K562 (cell line): ENCODE results near the gene SAMD14. TPM values are rescaled to one million over a fixed set of nuclear protein-coding genes. Genes with fewer than 3 reads are reported as not detected.

Source experiments
- ATAC-seq: fragments of 200-7000 bp; cut with Tn5 transposase; 3 replicates; pipeline ENCODE4 v1.9.1; 2020; ENCODE audit warnings: moderate library complexity
- BruUV-seq: library from RNA; stranded (reverse); fragments of 400-500 nt; replicated peaks from 2 replicates; lab custom pipeline; 2021; lab: Mats Ljungman, UMichigan
- CTCF ChIA-PET: fragments of 300-600 bp; formaldehyde crosslinking; extraction: SDS; loops from one replicate; lab custom pipeline; 2021; ENCODE audit warnings: low intra/inter-chr PET ratio; lab: Yijun Ruan, JAX
- POLR2A ChIA-PET: fragments of 300-600, 350-650 bp; sonication (Branson Sonifier 250); formaldehyde crosslinking; extraction: SDS; loops from one replicate; lab custom pipeline; 2021; ENCODE audit warnings: antibody characterized with exemption, inconsistent platforms; lab: Yijun Ruan, JAX
- DNase-seq, 4 experiments: peaks; one replicate each; pipeline versions ENCODE4 v3.0.0 to v3.0.0-alpha.2; 2011 to 2018; ENCODE audit warnings: low spot score in 3 of 4, mixed read lengths in 3 of 4; ENCODE audit errors: extremely low read depth in 1 of 4
- FAIRE-seq: peaks from 2 replicates; lab custom pipeline; 2011; peaks lifted over from hg19 to GRCh38; lab: Jason Lieb, UNC
- H2AFZ ChIP-seq: 2 replicates; pipeline ENCODE4 v1.6.0; 2011; ENCODE audit warnings: low read depth, low read length, control low read depth, inconsistent platforms
- H3K27ac ChIP-seq: fragments of 200-600 bp; 3 replicates; pipeline ENCODE4 v1.8.0; 2011; ENCODE audit warnings: low read depth, mild to moderate bottlenecking, control low read depth, inconsistent platforms, low read length, moderate library complexity, mixed read lengths; ENCODE audit errors: extremely low read depth
- H3K27me3 ChIP-seq, 2 experiments: fragments of 300-600 bp in 1 of 2; 2 replicates in 1 of 2; 3 replicates in 1 of 2; pipeline versions ENCODE4 v1.6.0 to v1.8.0; 2011; ENCODE audit warnings: inconsistent platforms in 2 of 2, low read length in 2 of 2, mild to moderate bottlenecking in 1 of 2, mixed read lengths in 1 of 2, moderate library complexity in 1 of 2; ENCODE audit not compliant: control insufficient read depth in 2 of 2, insufficient read depth in 2 of 2
- H3K36me3 ChIP-seq: fragments of 300-600 bp; 3 replicates; pipeline ENCODE4 v1.8.0; 2011; ENCODE audit warnings: mild to moderate bottlenecking, low read length, inconsistent platforms; ENCODE audit not compliant: control insufficient read depth, insufficient read depth
- H3K4me1 ChIP-seq, 2 experiments: fragments of 200-600 bp in 1 of 2; replicated peaks in 1 of 2; 2 replicates in 1 of 2; 3 replicates in 1 of 2; pipeline versions ENCODE4 v1.5.1 to v1.8.0; 2011; ENCODE audit warnings: inconsistent platforms in 2 of 2, low read length in 2 of 2, mild to moderate bottlenecking in 1 of 2, mixed read lengths in 1 of 2, moderate library complexity in 1 of 2; ENCODE audit not compliant: control insufficient read depth in 2 of 2, insufficient read depth in 2 of 2
- H3K4me2 ChIP-seq: 2 replicates; pipeline ENCODE4 v1.6.1; 2011; ENCODE audit warnings: low read length, control low read depth, inconsistent platforms, mixed read lengths; ENCODE audit not compliant: insufficient read depth
- H3K4me3 ChIP-seq: fragments of 200-600 bp; sonication (generic), shearing (Covaris generic); 2 replicates; pipeline ENCODE4 v1.5.1; 2016; ENCODE audit warnings: control low read depth, inconsistent platforms
- H3K79me2 ChIP-seq: fragments of 200-600 bp; 3 replicates; pipeline ENCODE4 v1.8.0; 2011; ENCODE audit warnings: low read length, inconsistent platforms; ENCODE audit not compliant: control insufficient read depth, insufficient read depth
- H3K9ac ChIP-seq, 2 experiments: 2 replicates each; pipeline versions ENCODE4 v1.6.0 to v1.6.1; 2011; ENCODE audit warnings: low read depth in 2 of 2, low read length in 2 of 2, control low read depth in 1 of 2, inconsistent platforms in 1 of 2, mild to moderate bottlenecking in 1 of 2, mixed read lengths in 1 of 2; ENCODE audit not compliant: insufficient read depth in 1 of 2
- H3K9me1 ChIP-seq: one replicate; pipeline ENCODE4 v1.6.0; 2011; ENCODE audit warnings: inconsistent platforms, mild to moderate bottlenecking, low read length, moderate library complexity; ENCODE audit not compliant: control insufficient read depth, insufficient read depth
- H3K9me3 ChIP-seq: replicated peaks from 2 replicates; pipeline ENCODE4 v1.5.1; 2011; ENCODE audit warnings: low read depth, low read length, inconsistent platforms; ENCODE audit not compliant: control insufficient read depth, insufficient read depth
- H4K20me1 ChIP-seq: replicated peaks from 2 replicates; pipeline ENCODE4 v1.6.1; 2011; ENCODE audit warnings: low read length, inconsistent platforms, mixed read lengths; ENCODE audit not compliant: control insufficient read depth, insufficient read depth
- BCOR ChIP-seq: fragments of 450-650 bp; IDR thresholded peaks from 2 replicates; pipeline ENCODE4 v1.6.1; 2016
- C11orf30 ChIP-seq: fragments of 450-650 bp; IDR thresholded peaks from 2 replicates; pipeline ENCODE4 v1.6.1; 2016; ENCODE audit warnings: low read depth, mild to moderate bottlenecking
- CC2D1A ChIP-seq: fragments of 450-650 bp; IDR thresholded peaks from 2 replicates; pipeline ENCODE4 v1.6.1; 2017; ENCODE audit warnings: mild to moderate bottlenecking
- KDM5B ChIP-seq: fragments of 200-600 bp; sonication (generic); IDR thresholded peaks from 2 replicates; pipeline ENCODE4 v1.6.1; 2012; ENCODE audit warnings: low read depth, mild to moderate bottlenecking, moderate library complexity, low read length, control low read depth, inconsistent platforms; ENCODE audit not compliant: insufficient replicate concordance
- MBD2 ChIP-seq: sonication (generic); IDR thresholded peaks from 2 replicates; pipeline ENCODE4 v1.6.1; 2016; ENCODE audit warnings: low read depth, borderline replicate concordance
- PML ChIP-seq: IDR thresholded peaks from 2 replicates; pipeline ENCODE4 v1.6.1; 2012; ENCODE audit warnings: low read length, inconsistent platforms
- PURB ChIP-seq: sonication (generic); formaldehyde crosslinking; IDR thresholded peaks from 2 replicates; pipeline ENCODE4 v1.9.0; 2021; ENCODE audit warnings: low read depth, mild to moderate bottlenecking, missing genetic modification reagents
- RAD21 ChIP-seq, 2 experiments: fragments of 250-450 bp in 1 of 2; fragments of 450-650 bp in 1 of 2; sonication (Bioruptor Pico) in 1 of 2; formaldehyde crosslinking in 1 of 2; IDR thresholded peaks in 1 of 2; conservative IDR thresholded peaks in 1 of 2; 2 replicates each; pipeline versions ENCODE4 v1.4.0 to v1.8.0; 2020 to 2022; ENCODE audit warnings: mild to moderate bottlenecking in 2 of 2, moderate library complexity in 1 of 2
- SMARCA4 ChIP-seq: fragments of 450-650 bp; IDR thresholded peaks from 2 replicates; pipeline ENCODE4 v1.6.1; 2016
- SRSF1 ChIP-seq: fragments of 200-400 bp; formaldehyde crosslinking; IDR thresholded peaks from 2 replicates; pipeline ENCODE4 v1.6.1; 2017; ENCODE audit warnings: mild to moderate bottlenecking, low read depth, low read length, moderate library complexity
- TCF3 ChIP-seq: sonication (generic); formaldehyde crosslinking; IDR thresholded peaks from 2 replicates; pipeline ENCODE4 v1.4.0; 2020; ENCODE audit warnings: mild to moderate bottlenecking, missing genetic modification reagents
- TCFL5 ChIP-seq: fragments of 250-450 bp; sonication (Bioruptor Pico); conservative IDR thresholded peaks from 2 replicates; pipeline ENCODE4 v1.6.1; 2021; ENCODE audit warnings: mild to moderate bottlenecking, moderate library complexity, matching md5 sums
- ZBTB8A ChIP-seq: fragments of 450-650 bp; IDR thresholded peaks from 2 replicates; pipeline ENCODE4 v1.6.1; 2018; ENCODE audit warnings: mild to moderate bottlenecking, moderate library complexity; ENCODE audit not compliant: partially characterized antibody
- ZNF12 ChIP-seq: sonication (generic); formaldehyde crosslinking; IDR thresholded peaks from 2 replicates; pipeline ENCODE4 v1.4.0; 2020; ENCODE audit warnings: mild to moderate bottlenecking, missing genetic modification reagents
- ZNF436 ChIP-seq: fragments of 250-450, 450-650 bp; sonication (Bioruptor Pico); formaldehyde crosslinking; IDR thresholded peaks from 2 replicates; pipeline ENCODE4 v1.7.0; 2020; ENCODE audit warnings: mild to moderate bottlenecking
- ZNF76 ChIP-seq: fragments of 250-450 bp; sonication (Bioruptor Pico); IDR thresholded peaks from 2 replicates; pipeline ENCODE4 v1.4.0; 2020; ENCODE audit warnings: mild to moderate bottlenecking, moderate library complexity, borderline replicate concordance
- ZNF766 ChIP-seq: fragments of 200-800 bp; sonication (Bioruptor generic); conservative IDR thresholded peaks from 2 replicates; pipeline ENCODE4 v1.6.1; 2016; ENCODE audit warnings: missing genetic modification characterization, missing compliant biosample characterization
- ZNF778 ChIP-seq: fragments of 450-650 bp; formaldehyde crosslinking; IDR thresholded peaks from 2 replicates; pipeline ENCODE4 v1.4.0; 2020; ENCODE audit warnings: mild to moderate bottlenecking, moderate library complexity
- WGBS: fragments of 100-300 bp; shearing (Covaris generic); methylation state at CpG from one replicate; pipeline ENCODE4 v1.1.6; 2016; ENCODE audit warnings: low coverage, mixed read lengths; ENCODE audit not compliant: insufficient coverage; ENCODE audit errors: missing lambda C conversion rate; 5-methylcytosine and 5-hydroxymethylcytosine counted together
- in situ Hi-C: fragments of 300-500 bp; cut with MboI; formaldehyde crosslinking; loops from 4 replicates; pipeline ENCODE4 v1.15.0; 2018; ENCODE audit warnings: inconsistent platforms, mixed read lengths
- intact Hi-C: fragments of 100-400 bp; cut with micrococcal nuclease; formaldehyde crosslinking; loops from 2 replicates; pipeline ENCODE4 v1.14.2; 2022
- polyA plus RNA-seq, 8 experiments: library from polyadenylated mRNA; depleted of rRNA in 4 of 8; stranded (reverse) in 5 of 8; unstranded in 3 of 8; fragments of >200 nt; fragmentation: Nextera tagmentation in 2 of 8; fragmentation: Illumina TruSeq in 1 of 8; extraction: Ambion mirVana in 2 of 8; extraction: Trizol in 1 of 8; gene quantifications; 2 replicates each; pipeline versions ENCODE4 v1.2.1 to v1.2.3, GENCODE V29; 2011 to 2014; ENCODE audit warnings: inconsistent platforms in 1 of 8, missing spikeins in 1 of 8
- total RNA-seq, 7 experiments: library from RNA; depleted of rRNA in 6 of 7; stranded (reverse); fragments of >200 nt in 6 of 7; fragmentation: Illumina TruSeq in 2 of 7; extraction: Trizol in 2 of 7; gene quantifications; 2 replicates each; pipeline versions ENCODE4 v1.2.1 to v1.2.3, GENCODE V29; 2011 to 2021; ENCODE audit warnings: low replicate concordance in 1 of 7
- TF ChIP-seq, protein P1 (sequence below), 2 experiments: fragments of 200-800 bp in 1 of 2; sonication (Bioruptor generic) in 1 of 2; sonication (generic) in 1 of 2; formaldehyde crosslinking in 1 of 2; IDR thresholded peaks in 1 of 2; conservative IDR thresholded peaks in 1 of 2; 2 replicates each; pipeline versions ENCODE4 v1.5.0 to v1.6.1; 2016 to 2020; ENCODE audit warnings: missing compliant biosample characterization in 1 of 2, missing genetic modification characterization in 1 of 2, missing genetic modification reagents in 1 of 2
- TF ChIP-seq, protein P2 (sequence below): fragments of 200-800 bp; sonication (Bioruptor generic); IDR thresholded peaks from 2 replicates; pipeline ENCODE4 v1.6.1; 2017; ENCODE audit warnings: missing genetic modification characterization, missing compliant biosample characterization

The SAMD14 gene
- total and polyA plus RNA-seq, 9 of the 15 experiments (the other 6 are each of a cell fraction or from before 2014, with no cell fraction given) = 0.04 to 0.07 TPM; not detected in 7

GRCh38 chr17:50153650-50154575, 24.0 kb upstream of the SAMD14 start:
- H3K9me3 ChIP-seq = no peaks in the 10 kb centered on the region
- peaks cover 38 to 68% of the 10 kb centered on the region in 2 experiments for H3K4me1 ChIP-seq
- ChIA-PET CTCF (no interaction called here), POLR2A (interaction anchor here (0.5 to 1.7 kb wide), 10 partner anchors 9 to 331 kb away, joined by 3 to 5 read pairs (median 3); no protein-coding TSS in a partner anchor)
- peak overlapping the region; percentile 87 for H3K27ac ChIP-seq
- peak overlapping the region; percentile 67 to 81; a peak in 3 of 4 replicates for H3K9ac ChIP-seq
- ATAC-seq = peak; percentile 35
- in situ Hi-C loops (no loop called here), intact Hi-C loops (no loop called here)
- no peak overlapping the region for H3K4me3 ChIP-seq
- DNase-seq = peak; percentile 83 to 92 (median 86)
- BruUV-seq = no TSS peak
- peak overlapping the region; percentile 30; the same call in 1 of the 2 replicates for H2AFZ ChIP-seq
- peaks cover 31% of the 10 kb centered on the region for H3K79me2 ChIP-seq
- H3K36me3 ChIP-seq = no peaks in the 10 kb centered on the region
- no peaks in the 10 kb centered on the region for H4K20me1 ChIP-seq
- peak overlapping the region; percentile 60 for H3K4me2 ChIP-seq
- peak; percentile 93 for FAIRE-seq
- no peaks in the 10 kb centered on the region for H3K27me3 ChIP-seq
- H3K9me1 ChIP-seq = peaks cover 5% of the 10 kb centered on the region
- WGBS = 1% methylated on average over 16 of the region's 16 CpGs
- TF ChIP-seq, protein P1, sequence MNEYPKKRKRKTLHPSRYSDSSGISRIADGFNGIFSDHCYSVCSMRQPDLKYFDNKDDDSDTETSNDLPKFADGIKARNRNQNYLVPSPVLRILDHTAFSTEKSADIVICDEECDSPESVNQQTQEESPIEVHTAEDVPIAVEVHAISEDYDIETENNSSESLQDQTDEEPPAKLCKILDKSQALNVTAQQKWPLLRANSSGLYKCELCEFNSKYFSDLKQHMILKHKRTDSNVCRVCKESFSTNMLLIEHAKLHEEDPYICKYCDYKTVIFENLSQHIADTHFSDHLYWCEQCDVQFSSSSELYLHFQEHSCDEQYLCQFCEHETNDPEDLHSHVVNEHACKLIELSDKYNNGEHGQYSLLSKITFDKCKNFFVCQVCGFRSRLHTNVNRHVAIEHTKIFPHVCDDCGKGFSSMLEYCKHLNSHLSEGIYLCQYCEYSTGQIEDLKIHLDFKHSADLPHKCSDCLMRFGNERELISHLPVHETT (CRISPR knock-in tag; conservative IDR thresholded peaks at IDR 0.05 in 1 of 2, IDR thresholded peaks at IDR 0.05 in 1 of 2) = no peak; a peak in 1 of 4 replicates
- TF ChIP-seq ZNF12 (CRISPR knock-in tag) = no peak
- TF ChIP-seq KDM5B = no peak
- no peak for TF ChIP-seq ZNF76
- TF ChIP-seq RAD21 (CRISPR knock-in tag; conservative IDR thresholded peaks at IDR 0.05 in 1 of 2, IDR thresholded peaks at IDR 0.05 in 1 of 2) = no peak
- TF ChIP-seq ZNF436 = no peak
- TF ChIP-seq BCOR = peak; percentile 85
- no peak for TF ChIP-seq TCFL5
- no peak for TF ChIP-seq ZNF778 (CRISPR knock-in tag)
- TF ChIP-seq, protein P2, sequence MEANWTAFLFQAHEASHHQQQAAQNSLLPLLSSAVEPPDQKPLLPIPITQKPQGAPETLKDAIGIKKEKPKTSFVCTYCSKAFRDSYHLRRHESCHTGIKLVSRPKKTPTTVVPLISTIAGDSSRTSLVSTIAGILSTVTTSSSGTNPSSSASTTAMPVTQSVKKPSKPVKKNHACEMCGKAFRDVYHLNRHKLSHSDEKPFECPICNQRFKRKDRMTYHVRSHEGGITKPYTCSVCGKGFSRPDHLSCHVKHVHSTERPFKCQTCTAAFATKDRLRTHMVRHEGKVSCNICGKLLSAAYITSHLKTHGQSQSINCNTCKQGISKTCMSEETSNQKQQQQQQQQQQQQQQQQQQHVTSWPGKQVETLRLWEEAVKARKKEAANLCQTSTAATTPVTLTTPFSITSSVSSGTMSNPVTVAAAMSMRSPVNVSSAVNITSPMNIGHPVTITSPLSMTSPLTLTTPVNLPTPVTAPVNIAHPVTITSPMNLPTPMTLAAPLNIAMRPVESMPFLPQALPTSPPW (CRISPR knock-in tag) = peak; percentile 87
- 0 out of 2 replicates have a peak, but pooled peaks have one; percentile 32 for TF ChIP-seq CC2D1A
- TF ChIP-seq PML = no peak; the same call in 1 of the 2 replicates
- TF ChIP-seq TCF3 = peak; percentile 83
- no peak for TF ChIP-seq C11orf30
- TF ChIP-seq ZBTB8A = no peak
- peak; percentile 46; the same call in 1 of the 2 replicates for TF ChIP-seq MBD2
- TF ChIP-seq ZNF766 = no peak
- TF ChIP-seq PURB (CRISPR knock-in tag) = no peak
- peak; percentile 75 for TF ChIP-seq SMARCA4
- TF ChIP-seq SRSF1 = no peak
